ENCODE measurements around the gene SLC5A3. TPM values are rescaled to one million over a fixed set of nuclear protein-coding genes. Genes with fewer than 3 reads are reported as not detected.

Gene SLC5A3
- polyA plus RNA-seq, 1 donor = 44.2 TPM

GRCh38 chr21:34035619-34036354 lies 37.6 kb upstream of the SLC5A3 start:
- Histone ChIP-seq H3K36me3 (ENCODE audit: control insufficient read depth, insufficient read depth, low read length) (no peaks in the 10 kb centered on the region), H3K4me3 (ENCODE audit: low read length) (no peak overlapping the region), H3K27ac (ENCODE audit: low read length) (no peak overlapping the region), H3K9me3 (ENCODE audit: control insufficient read depth, low read depth, low read length) (no peaks in the 10 kb centered on the region), H3K4me1 (ENCODE audit: control insufficient read depth, insufficient read depth, low read length) (peaks cover 11% of the 10 kb centered on the region), H3K27me3 (ENCODE audit: control insufficient read depth, insufficient read depth, low read length) (no peaks in the 10 kb centered on the region)
- DNase-seq = no peak
- 100% methylated on average over 1 of the region's 8 CpGs for WGBS (ENCODE audit: insufficient coverage, low lambda C conversion rate)

DNA sequence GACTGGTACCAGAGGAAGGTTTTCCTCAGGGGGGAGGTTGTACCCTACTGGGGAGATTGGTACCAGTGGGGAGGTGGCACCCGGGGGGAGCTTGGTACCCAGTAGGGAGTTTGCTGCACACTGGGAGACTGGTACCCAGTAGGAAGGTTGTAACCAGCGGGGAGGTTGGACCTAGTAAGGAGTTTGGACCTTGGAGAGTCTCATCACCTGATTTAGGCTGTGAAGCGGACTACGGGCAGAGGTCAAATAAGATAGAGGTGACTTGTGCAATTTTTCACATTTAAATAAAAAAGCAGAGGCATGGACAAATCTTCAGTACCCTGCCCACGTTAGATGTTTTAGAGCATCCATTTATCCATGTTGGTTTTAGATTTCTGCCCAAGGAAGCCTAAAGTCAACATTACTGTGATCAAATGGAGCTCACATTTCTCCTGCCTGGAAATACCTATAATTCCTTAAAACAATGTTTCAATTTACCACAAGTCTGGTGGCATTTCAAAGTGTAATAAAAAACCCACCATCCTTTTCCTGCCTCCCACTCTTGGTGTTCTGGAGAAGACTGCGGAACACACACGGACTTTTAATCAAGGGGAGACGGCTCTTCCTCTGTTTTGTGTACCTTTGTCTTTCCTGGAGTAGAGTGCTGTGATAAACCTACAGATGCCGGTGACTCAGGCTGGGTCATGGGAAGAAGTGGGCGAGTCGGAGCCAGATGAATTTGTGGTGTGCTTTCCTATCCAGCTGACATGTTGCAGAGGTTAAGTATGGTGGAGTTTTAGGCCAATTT lies 36.2 kb upstream of the SLC5A3 start:
- Histone ChIP-seq H3K36me3 (ENCODE audit: control insufficient read depth, insufficient read depth, low read length) (no peaks in the 10 kb centered on the region), H3K27ac (ENCODE audit: low read length) (no peak overlapping the region), H3K4me1 (ENCODE audit: control insufficient read depth, insufficient read depth, low read length) (peaks cover 7% of the 10 kb centered on the region), H3K9me3 (ENCODE audit: control insufficient read depth, low read depth, low read length) (no peaks in the 10 kb centered on the region), H3K27me3 (ENCODE audit: control insufficient read depth, insufficient read depth, low read length) (no peaks in the 10 kb centered on the region), H3K4me3 (ENCODE audit: low read length) (no peak overlapping the region)
- DNase-seq = peak; percentile 17 to 59
- 36% methylated on average over 2 of the region's 11 CpGs for WGBS (ENCODE audit: insufficient coverage, low lambda C conversion rate)

- Histone ChIP-seq H3K4me3 (ENCODE audit: low read length) (no peak overlapping the region), H3K27me3 (ENCODE audit: control insufficient read depth, insufficient read depth, low read length) (no peaks in the 10 kb centered on the region), H3K27ac (ENCODE audit: low read length) (peak overlapping the region; percentile 46), H3K4me1 (ENCODE audit: control insufficient read depth, insufficient read depth, low read length) (peaks cover 7% of the 10 kb centered on the region), H3K36me3 (ENCODE audit: control insufficient read depth, insufficient read depth, low read length) (no peaks in the 10 kb centered on the region), H3K9me3 (ENCODE audit: control insufficient read depth, low read depth, low read length) (no peaks in the 10 kb centered on the region)
- 83% methylated on average over 1 of the region's 10 CpGs for WGBS (ENCODE audit: insufficient coverage, low lambda C conversion rate)
- DNase-seq = peak; percentile 68 to 83
Observed at GRCh38 chr21:34039678-34040382, 33.5 kb upstream of the SLC5A3 start.

- WGBS (ENCODE audit: insufficient coverage, low lambda C conversion rate) = no CpG with 5 or more reads among the region's 1 CpG
- no peak overlapping the region for H3K4me3 ChIP-seq (ENCODE audit: low read length)
- no peak for DNase-seq
- no peaks in the 10 kb centered on the region for H3K27me3 ChIP-seq (ENCODE audit: control insufficient read depth, insufficient read depth, low read length)
- H3K27ac ChIP-seq (ENCODE audit: low read length) = no peak overlapping the region
- peaks cover 4% of the 10 kb centered on the region for H3K4me1 ChIP-seq (ENCODE audit: control insufficient read depth, insufficient read depth, low read length)
- H3K36me3 ChIP-seq (ENCODE audit: control insufficient read depth, insufficient read depth, low read length) = no peaks in the 10 kb centered on the region
- H3K9me3 ChIP-seq (ENCODE audit: control insufficient read depth, low read depth, low read length) = no peaks in the 10 kb centered on the region
Observed at GRCh38 chr21:34042735-34043134, 30.6 kb upstream of the SLC5A3 start.

DNA sequence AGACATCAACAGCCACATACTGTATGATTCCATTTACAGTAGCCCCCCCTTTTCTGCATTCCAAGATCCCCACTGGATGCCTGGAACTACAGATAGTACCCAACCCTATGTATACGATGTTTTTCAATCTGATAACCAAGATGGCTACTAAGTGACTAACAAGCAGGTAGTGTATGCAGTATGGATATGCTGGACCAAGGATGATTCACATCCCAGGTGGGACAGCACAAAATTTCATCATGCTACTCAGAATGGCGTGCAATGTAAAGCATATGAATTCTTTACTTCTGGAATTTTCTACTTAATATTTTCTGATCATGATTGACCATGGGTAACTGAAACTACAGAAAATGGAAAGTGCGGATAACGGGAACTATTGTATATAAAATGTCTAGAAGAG lies 30.0 kb upstream of the SLC5A3 start:
- Histone ChIP-seq H3K27ac (ENCODE audit: low read length) (no peak overlapping the region), H3K27me3 (ENCODE audit: control insufficient read depth, insufficient read depth, low read length) (no peaks in the 10 kb centered on the region), H3K9me3 (ENCODE audit: control insufficient read depth, low read depth, low read length) (no peaks in the 10 kb centered on the region), H3K36me3 (ENCODE audit: control insufficient read depth, insufficient read depth, low read length) (no peaks in the 10 kb centered on the region), H3K4me1 (ENCODE audit: control insufficient read depth, insufficient read depth, low read length) (peaks cover 4% of the 10 kb centered on the region), H3K4me3 (ENCODE audit: low read length) (no peak overlapping the region)
- WGBS (ENCODE audit: insufficient coverage, low lambda C conversion rate) = 100% methylated on average over 1 of the region's 4 CpGs
- DNase-seq = no peak

- Histone ChIP-seq H3K27me3 (ENCODE audit: control insufficient read depth, insufficient read depth, low read length) (no peaks in the 10 kb centered on the region), H3K36me3 (ENCODE audit: control insufficient read depth, insufficient read depth, low read length) (no peaks in the 10 kb centered on the region), H3K27ac (ENCODE audit: low read length) (no peak overlapping the region), H3K4me3 (ENCODE audit: low read length) (no peak overlapping the region), H3K4me1 (ENCODE audit: control insufficient read depth, insufficient read depth, low read length) (no peaks in the 10 kb centered on the region), H3K9me3 (ENCODE audit: control insufficient read depth, low read depth, low read length) (no peaks in the 10 kb centered on the region)
- WGBS (ENCODE audit: insufficient coverage, low lambda C conversion rate) = 100% methylated on average over 2 of the region's 6 CpGs
- no peak for DNase-seq
Observed at GRCh38 chr21:34046917-34047316, 26.5 kb upstream of the SLC5A3 start.

DNA sequence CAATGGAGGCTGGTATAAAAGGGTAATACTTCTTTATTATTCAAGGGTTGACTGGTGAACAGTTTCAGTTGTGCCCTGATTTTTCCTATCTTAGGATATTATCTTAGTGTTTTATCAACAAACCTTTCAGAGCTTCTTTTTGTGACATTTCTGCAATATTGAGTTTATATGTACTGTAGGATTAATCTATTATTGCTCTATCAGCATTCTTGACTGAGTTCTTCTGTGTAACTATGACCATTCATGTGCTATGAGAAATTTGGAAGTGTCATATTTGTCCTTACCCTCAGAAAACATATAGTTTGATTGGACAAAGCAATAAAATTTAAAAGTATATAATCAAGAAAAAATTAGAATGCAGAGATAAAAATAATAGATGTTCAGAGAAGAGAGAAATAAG lies 25.5 kb upstream of the SLC5A3 start:
- H3K4me3 ChIP-seq (ENCODE audit: low read length) = no peak overlapping the region
- H3K4me1 ChIP-seq (ENCODE audit: control insufficient read depth, insufficient read depth, low read length) = no peaks in the 10 kb centered on the region
- DNase-seq = no peak
- no peaks in the 10 kb centered on the region for H3K36me3 ChIP-seq (ENCODE audit: control insufficient read depth, insufficient read depth, low read length)
- no peaks in the 10 kb centered on the region for H3K9me3 ChIP-seq (ENCODE audit: control insufficient read depth, low read depth, low read length)
- no peak overlapping the region for H3K27ac ChIP-seq (ENCODE audit: low read length)
- no peaks in the 10 kb centered on the region for H3K27me3 ChIP-seq (ENCODE audit: control insufficient read depth, insufficient read depth, low read length)

- WGBS (ENCODE audit: insufficient coverage, low lambda C conversion rate) = 100% methylated on average over 1 of the region's 5 CpGs
- peaks cover 6% of the 10 kb centered on the region for H3K4me1 ChIP-seq (ENCODE audit: control insufficient read depth, insufficient read depth, low read length)
- H3K27ac ChIP-seq (ENCODE audit: low read length) = no peak overlapping the region
- no peak for DNase-seq
- H3K27me3 ChIP-seq (ENCODE audit: control insufficient read depth, insufficient read depth, low read length) = no peaks in the 10 kb centered on the region
- no peak overlapping the region for H3K4me3 ChIP-seq (ENCODE audit: low read length)
- H3K9me3 ChIP-seq (ENCODE audit: control insufficient read depth, low read depth, low read length) = no peaks in the 10 kb centered on the region
- no peaks in the 10 kb centered on the region for H3K36me3 ChIP-seq (ENCODE audit: control insufficient read depth, insufficient read depth, low read length)
Observed at GRCh38 chr21:34052171-34052570, 21.2 kb upstream of the SLC5A3 start.

DNA sequence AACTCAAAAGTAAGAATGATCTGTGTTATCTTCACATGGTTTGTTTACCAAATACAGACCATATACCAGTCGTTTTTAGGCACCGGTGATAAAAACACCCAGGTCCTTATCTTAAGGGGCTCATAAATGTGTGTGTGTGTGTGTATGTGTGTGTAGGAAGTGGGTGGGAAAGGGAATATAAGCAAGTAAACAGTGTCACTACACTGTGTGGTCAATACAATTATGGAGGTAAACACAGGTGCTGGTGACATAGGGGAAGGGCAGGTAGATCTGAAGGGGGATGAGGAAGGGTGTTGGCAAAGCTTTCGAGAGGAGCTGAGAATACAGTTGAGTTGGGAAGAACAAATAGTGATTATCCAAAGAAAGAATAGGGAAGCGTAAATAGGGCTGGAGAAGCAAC lies 19.1 kb upstream of the SLC5A3 start:
- no peaks in the 10 kb centered on the region for H3K27me3 ChIP-seq (ENCODE audit: control insufficient read depth, insufficient read depth, low read length)
- H3K4me3 ChIP-seq (ENCODE audit: low read length) = no peak overlapping the region
- WGBS (ENCODE audit: insufficient coverage, low lambda C conversion rate) = 60% methylated on average over 2 of the region's 4 CpGs
- no peaks in the 10 kb centered on the region for H3K36me3 ChIP-seq (ENCODE audit: control insufficient read depth, insufficient read depth, low read length)
- no peak for DNase-seq
- peaks cover 6% of the 10 kb centered on the region for H3K4me1 ChIP-seq (ENCODE audit: control insufficient read depth, insufficient read depth, low read length)
- H3K27ac ChIP-seq (ENCODE audit: low read length) = no peak overlapping the region
- no peaks in the 10 kb centered on the region for H3K9me3 ChIP-seq (ENCODE audit: control insufficient read depth, low read depth, low read length)

- no peaks in the 10 kb centered on the region for H3K27me3 ChIP-seq (ENCODE audit: control insufficient read depth, insufficient read depth, low read length)
- no peaks in the 10 kb centered on the region for H3K36me3 ChIP-seq (ENCODE audit: control insufficient read depth, insufficient read depth, low read length)
- DNase-seq = peak; percentile 58 to 74
- peaks cover 6% of the 10 kb centered on the region for H3K4me1 ChIP-seq (ENCODE audit: control insufficient read depth, insufficient read depth, low read length)
- no peak overlapping the region for H3K4me3 ChIP-seq (ENCODE audit: low read length)
- H3K27ac ChIP-seq (ENCODE audit: low read length) = peak overlapping the region; percentile 44
- WGBS (ENCODE audit: insufficient coverage, low lambda C conversion rate) = no CpG with 5 or more reads among the region's 5 CpGs
- H3K9me3 ChIP-seq (ENCODE audit: control insufficient read depth, low read depth, low read length) = no peaks in the 10 kb centered on the region
Observed at GRCh38 chr21:34055615-34056014, 17.8 kb upstream of the SLC5A3 start.
